ENCODE measurements around the gene PAM. TPM values are rescaled to one million over a fixed set of nuclear protein-coding genes. Genes with fewer than 3 reads are reported as not detected.

PAM gene
- total RNA-seq, 2 donors from 2014 or later, result 69.2 to 124 TPM

GRCh38 chr5:102941111-102941510, 186.0 kb downstream of the PAM start:
- no peak overlapping the region for H3K9ac ChIP-seq (ENCODE audit: low read depth in 2 of 2, low read length in 2 of 2)
- no peaks in the 10 kb centered on the region for H3K27me3 ChIP-seq
- H3K36me3 ChIP-seq, result no peaks in the 10 kb centered on the region
- TF ChIP-seq CTCF (IDR thresholded peaks at IDR 0.05), result no peak
- no peak overlapping the region for H3K4me3 ChIP-seq
- no peaks in the 10 kb centered on the region for H3K4me1 ChIP-seq
- H3K27ac ChIP-seq, result no peak overlapping the region
- no peaks in the 10 kb centered on the region for H3K9me3 ChIP-seq
- DNase-seq, result no peak
- intact Hi-C loops (cut with DNase I), result no loop called here

- no peak overlapping the region for H3K27ac ChIP-seq
- no peak for TF ChIP-seq CTCF (IDR thresholded peaks at IDR 0.05)
- H3K4me3 ChIP-seq, result no peak overlapping the region
- DNase-seq, result no peak
- intact Hi-C loops (cut with DNase I), result no loop called here
- no peak overlapping the region for H3K9ac ChIP-seq (ENCODE audit: low read depth in 2 of 2, low read length in 2 of 2)
- no peaks in the 10 kb centered on the region for H3K9me3 ChIP-seq
- no peaks in the 10 kb centered on the region for H3K4me1 ChIP-seq
- no peaks in the 10 kb centered on the region for H3K27me3 ChIP-seq
- no peaks in the 10 kb centered on the region for H3K36me3 ChIP-seq
These were observed 191.3 kb downstream of the PAM start for GRCh38 chr5:102946414-102946813.

- H3K4me3 ChIP-seq, result no peak overlapping the region
- no peaks in the 10 kb centered on the region for H3K36me3 ChIP-seq
- H3K27ac ChIP-seq, result no peak overlapping the region
- no peaks in the 10 kb centered on the region for H3K27me3 ChIP-seq
- DNase-seq, result no peak
- no peak overlapping the region for H3K9ac ChIP-seq (ENCODE audit: low read depth in 2 of 2, low read length in 2 of 2)
- intact Hi-C loops (cut with DNase I), result no loop called here
- no peak for TF ChIP-seq CTCF (IDR thresholded peaks at IDR 0.05)
- no peaks in the 10 kb centered on the region for H3K9me3 ChIP-seq
- H3K4me1 ChIP-seq, result no peaks in the 10 kb centered on the region
These were observed 191.9 kb downstream of the PAM start for GRCh38 chr5:102946971-102947370.

- intact Hi-C loops (cut with DNase I), result no loop called here
- no peaks in the 10 kb centered on the region for H3K4me1 ChIP-seq
- no peak overlapping the region for H3K4me3 ChIP-seq
- DNase-seq, result no peak
- no peaks in the 10 kb centered on the region for H3K9me3 ChIP-seq
- TF ChIP-seq CTCF (IDR thresholded peaks at IDR 0.05), result no peak
- no peak overlapping the region for H3K27ac ChIP-seq
- H3K27me3 ChIP-seq, result no peaks in the 10 kb centered on the region
- H3K9ac ChIP-seq (ENCODE audit: low read depth in 2 of 2, low read length in 2 of 2), result no peak overlapping the region
- H3K36me3 ChIP-seq, result no peaks in the 10 kb centered on the region
These were observed 200.4 kb downstream of the PAM start for GRCh38 chr5:102955488-102955887.

- H3K27ac ChIP-seq, result no peak overlapping the region
- no peaks in the 10 kb centered on the region for H3K27me3 ChIP-seq
- DNase-seq, result no peak
- no peaks in the 10 kb centered on the region for H3K4me1 ChIP-seq
- H3K9ac ChIP-seq (ENCODE audit: low read depth in 2 of 2, low read length in 2 of 2), result no peak overlapping the region
- intact Hi-C loops (cut with DNase I), result no loop called here
- no peak for TF ChIP-seq CTCF (IDR thresholded peaks at IDR 0.05)
- H3K9me3 ChIP-seq, result no peaks in the 10 kb centered on the region
- no peaks in the 10 kb centered on the region for H3K36me3 ChIP-seq
- no peak overlapping the region for H3K4me3 ChIP-seq
These were observed 201.5 kb downstream of the PAM start for GRCh38 chr5:102956599-102956998.

- Histone ChIP-seq H3K27me3 (no peaks in the 10 kb centered on the region), H3K36me3 (no peaks in the 10 kb centered on the region), H3K4me3 (no peak overlapping the region), H3K9ac (ENCODE audit: low read depth in 2 of 2, low read length in 2 of 2) (no peak overlapping the region), H3K4me1 (no peaks in the 10 kb centered on the region), H3K27ac (no peak overlapping the region), H3K9me3 (no peaks in the 10 kb centered on the region)
- intact Hi-C loops (cut with DNase I), result no loop called here
- no peak for DNase-seq
- no peak for TF ChIP-seq CTCF (IDR thresholded peaks at IDR 0.05)
These were observed 202.0 kb downstream of the PAM start for GRCh38 chr5:102957141-102957540.

Measured in colonic mucosa (tissue), 4 donors.